ENCODE measurements around the gene FRYL. TPM values are rescaled to one million over a fixed set of nuclear protein-coding genes. Genes with fewer than 3 reads are reported as not detected.

FRYL gene
- total RNA-seq, 3 donors from 2014 or later = 205 to 416 (median 330) TPM

DNA sequence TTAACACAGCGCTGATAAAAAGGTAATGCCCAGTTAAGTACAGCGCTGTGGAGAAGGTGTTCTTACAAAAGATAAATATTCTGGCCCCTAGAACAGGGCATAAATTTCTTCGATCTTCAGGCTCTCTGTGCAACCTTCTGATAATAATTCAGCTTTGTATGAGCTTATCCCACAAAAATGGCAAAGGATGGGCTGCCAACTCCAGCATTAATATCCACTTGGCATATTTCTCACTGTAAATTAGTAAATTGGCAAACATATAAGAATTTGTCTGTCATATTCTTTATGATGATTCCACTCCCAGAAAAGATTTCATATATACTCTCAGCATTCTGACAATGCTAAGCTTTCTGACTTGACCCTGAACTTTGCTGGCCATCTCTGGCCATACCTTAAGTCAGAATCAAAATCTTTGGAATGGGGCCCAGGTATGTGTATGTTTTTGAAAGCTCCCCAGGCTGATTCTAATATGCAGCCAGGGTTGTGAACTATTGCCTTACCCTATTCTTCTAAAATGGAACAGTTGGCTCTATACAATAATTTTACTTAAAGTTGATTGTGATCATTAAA, 134.8 kb downstream of the FRYL start:
- H3K4me1 ChIP-seq (ENCODE audit: low read depth) = peaks cover 19% of the 10 kb centered on the region
- ATAC-seq (no peak), DNase-seq (no peak)
- H3K36me3 ChIP-seq (ENCODE audit: low read depth) = no peaks in the 10 kb centered on the region
- intact Hi-C loops (cut with DNase I, micrococcal nuclease) = no loop called here
- no peak overlapping the region for H3K4me3 ChIP-seq
- no peaks in the 10 kb centered on the region for H3K9me3 ChIP-seq
- TF ChIP-seq, protein P1, sequence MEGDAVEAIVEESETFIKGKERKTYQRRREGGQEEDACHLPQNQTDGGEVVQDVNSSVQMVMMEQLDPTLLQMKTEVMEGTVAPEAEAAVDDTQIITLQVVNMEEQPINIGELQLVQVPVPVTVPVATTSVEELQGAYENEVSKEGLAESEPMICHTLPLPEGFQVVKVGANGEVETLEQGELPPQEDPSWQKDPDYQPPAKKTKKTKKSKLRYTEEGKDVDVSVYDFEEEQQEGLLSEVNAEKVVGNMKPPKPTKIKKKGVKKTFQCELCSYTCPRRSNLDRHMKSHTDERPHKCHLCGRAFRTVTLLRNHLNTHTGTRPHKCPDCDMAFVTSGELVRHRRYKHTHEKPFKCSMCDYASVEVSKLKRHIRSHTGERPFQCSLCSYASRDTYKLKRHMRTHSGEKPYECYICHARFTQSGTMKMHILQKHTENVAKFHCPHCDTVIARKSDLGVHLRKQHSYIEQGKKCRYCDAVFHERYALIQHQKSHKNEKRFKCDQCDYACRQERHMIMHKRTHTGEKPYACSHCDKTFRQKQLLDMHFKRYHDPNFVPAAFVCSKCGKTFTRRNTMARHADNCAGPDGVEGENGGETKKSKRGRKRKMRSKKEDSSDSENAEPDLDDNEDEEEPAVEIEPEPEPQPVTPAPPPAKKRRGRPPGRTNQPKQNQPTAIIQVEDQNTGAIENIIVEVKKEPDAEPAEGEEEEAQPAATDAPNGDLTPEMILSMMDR (IDR thresholded peaks at IDR 0.05) = no peak

DNA sequence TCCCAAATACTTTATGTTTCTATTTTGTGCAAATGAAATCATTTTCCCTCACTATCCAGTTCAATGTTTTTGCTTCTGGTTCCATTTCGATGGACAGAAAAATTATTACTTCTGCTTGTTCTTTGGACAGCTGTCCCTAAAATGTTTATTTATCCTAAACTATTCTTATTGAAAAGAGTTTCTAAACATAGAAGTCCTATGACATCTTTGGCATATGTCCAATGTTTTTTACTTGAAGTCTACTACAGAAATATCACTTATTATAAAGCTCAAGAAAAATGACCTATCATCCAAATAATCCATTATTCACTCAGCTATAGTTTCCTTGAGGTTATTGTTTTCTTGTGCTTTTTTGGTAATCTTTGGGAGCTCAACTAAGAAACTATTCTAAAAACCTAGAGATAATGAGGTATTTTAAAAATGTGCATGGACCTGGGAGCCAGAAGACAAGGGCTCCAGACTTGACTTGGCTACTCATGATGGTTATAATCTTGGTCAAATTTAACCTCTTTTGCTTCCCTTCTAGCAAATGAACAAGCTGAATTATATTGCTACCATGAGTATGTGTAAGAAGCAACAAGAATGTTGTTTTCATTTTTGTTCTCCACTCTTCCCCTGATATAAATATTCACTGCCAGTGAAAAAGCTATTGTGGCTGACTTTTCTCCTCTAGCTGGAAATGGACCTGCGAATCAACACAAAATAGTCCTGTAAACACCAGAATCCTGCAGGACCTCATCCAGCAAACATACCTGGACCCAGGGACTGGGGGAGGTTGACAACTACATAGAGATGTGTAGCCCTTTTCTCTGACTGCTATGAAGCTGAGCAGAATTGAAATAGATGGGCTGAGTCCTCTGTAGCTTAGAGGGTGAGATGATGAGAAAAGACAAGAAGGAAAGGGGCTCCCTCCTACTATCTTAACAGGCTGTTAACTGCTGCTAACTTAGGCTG, 137.4 kb downstream of the FRYL start:
- no peak overlapping the region for H3K4me3 ChIP-seq
- ATAC-seq = no peak

DNA sequence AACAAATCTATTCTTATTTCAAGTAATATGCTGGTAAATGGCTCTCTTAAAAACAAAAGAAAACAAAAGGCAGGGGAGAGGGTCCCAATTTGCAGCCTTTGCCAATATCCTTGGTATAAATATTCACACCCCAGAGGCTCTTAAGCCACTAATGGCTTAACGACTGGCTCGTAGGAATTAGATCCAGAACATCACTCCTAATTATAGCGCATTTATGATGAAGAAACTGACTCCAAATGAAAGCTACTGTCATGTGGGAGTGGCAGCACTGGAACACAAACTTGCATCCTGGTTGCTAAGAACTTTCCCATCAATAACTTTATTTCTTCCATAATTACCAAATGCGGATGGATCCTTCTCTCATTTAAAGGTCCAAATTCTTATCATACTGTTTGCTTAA, 138.7 kb downstream of the FRYL start:
- peak; percentile 29 for ATAC-seq
- H3K4me3 ChIP-seq = no peak overlapping the region
- peaks cover 37% of the 10 kb centered on the region for H3K4me1 ChIP-seq (ENCODE audit: low read depth)
- no peaks in the 10 kb centered on the region for H3K36me3 ChIP-seq (ENCODE audit: low read depth)
- intact Hi-C loops (cut with DNase I, micrococcal nuclease) = no loop called here
- no peaks in the 10 kb centered on the region for H3K9me3 ChIP-seq
- no peak for DNase-seq
- TF ChIP-seq, protein P1 (IDR thresholded peaks at IDR 0.05) = no peak

More for the DNA sequence above, 137.4 kb downstream of the FRYL start:
- intact Hi-C loops (cut with DNase I, micrococcal nuclease) = no loop called here
- Histone ChIP-seq H3K9me3 (no peaks in the 10 kb centered on the region), H3K36me3 (ENCODE audit: low read depth) (no peaks in the 10 kb centered on the region), H3K4me1 (ENCODE audit: low read depth) (peaks cover 28% of the 10 kb centered on the region)
- no peak for DNase-seq
- TF ChIP-seq, protein P1 (IDR thresholded peaks at IDR 0.05) = no peak

DNA sequence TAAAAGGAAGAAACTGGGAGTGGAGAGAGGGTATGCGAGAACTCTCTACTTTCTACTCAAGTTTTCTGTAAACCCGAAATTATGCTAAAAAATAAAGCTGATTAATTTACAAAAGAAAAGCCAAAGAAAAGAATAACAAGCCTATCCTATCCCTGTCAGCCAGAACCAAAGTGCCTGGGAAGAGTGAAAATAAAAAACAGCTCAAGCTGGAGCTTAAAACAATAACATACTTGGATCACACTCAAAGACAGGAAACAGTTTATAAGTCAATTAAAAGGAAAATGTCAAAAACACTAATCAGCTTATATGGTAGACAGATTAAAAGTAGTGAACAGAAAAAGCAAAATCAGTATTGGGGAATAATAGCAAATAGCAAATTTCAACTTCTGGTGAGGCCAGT, 139.4 kb downstream of the FRYL start:
- DNase-seq (no peak), ATAC-seq (no peak)
- TF ChIP-seq, protein P1 (IDR thresholded peaks at IDR 0.05) = no peak
- intact Hi-C loops (cut with DNase I, micrococcal nuclease) = no loop called here
- Histone ChIP-seq H3K4me3 (no peak overlapping the region), H3K4me1 (ENCODE audit: low read depth) (peaks cover 37% of the 10 kb centered on the region), H3K36me3 (ENCODE audit: low read depth) (no peaks in the 10 kb centered on the region), H3K9me3 (no peaks in the 10 kb centered on the region)

DNA sequence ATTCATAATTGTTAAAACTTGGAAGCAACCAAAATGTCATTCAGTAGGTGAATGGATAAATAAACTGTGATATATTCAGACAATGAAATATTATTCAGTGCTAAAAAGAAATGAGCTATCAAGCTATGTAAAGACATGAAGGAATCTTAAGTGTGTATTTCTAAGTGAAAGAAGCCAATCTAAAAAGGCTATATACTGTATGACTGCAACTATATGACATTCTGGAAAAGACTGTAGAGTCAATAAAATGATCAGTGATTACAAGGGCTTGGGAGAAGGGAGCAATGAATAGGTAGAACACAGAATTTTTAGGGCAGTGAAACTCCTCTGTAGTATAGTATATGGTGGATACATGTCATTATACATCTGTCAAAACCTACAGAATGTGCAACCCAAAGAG, 139.9 kb downstream of the FRYL start:
- intact Hi-C loops (cut with DNase I, micrococcal nuclease) = no loop called here
- no peaks in the 10 kb centered on the region for H3K36me3 ChIP-seq (ENCODE audit: low read depth)
- TF ChIP-seq, protein P1 (IDR thresholded peaks at IDR 0.05) = no peak
- peak; percentile 49 for ATAC-seq
- no peaks in the 10 kb centered on the region for H3K9me3 ChIP-seq
- no peak overlapping the region for H3K4me3 ChIP-seq
- DNase-seq = no peak
- peaks cover 37% of the 10 kb centered on the region for H3K4me1 ChIP-seq (ENCODE audit: low read depth)
